Endothelial cell of umbilical vein (primary cell): ENCODE measurements around the gene SERGEF. TPM values are rescaled to one million over a fixed set of nuclear protein-coding genes. Genes with fewer than 3 reads are reported as not detected.

Experiments used
- BruUV-seq: library from RNA; stranded (reverse); fragments of 400-500 nt; replicated peaks from 2 replicates; lab custom pipeline; 2021; lab: Mats Ljungman, UMichigan
- CTCF ChIA-PET: fragments of 300-600, 350-600 bp; sonication (Branson Sonifier 250); formaldehyde crosslinking; loops from one replicate; lab custom pipeline; 2021; ENCODE audit warnings: antibody characterized with exemption, inconsistent platforms; lab: Charles Lee
- POLR2A ChIA-PET: fragments of 300-600, 350-600 bp; sonication (Branson Sonifier 250); formaldehyde crosslinking; loops from one replicate; lab custom pipeline; 2021; ENCODE audit warnings: antibody characterized with exemption, inconsistent platforms; lab: Charles Lee
- DNase-seq: peaks from one replicate; pipeline ENCODE4 v3.0.0-alpha.2; 2011; ENCODE audit warnings: low read depth, low spot score
- FAIRE-seq: peaks from 2 replicates; lab custom pipeline; 2011; peaks lifted over from hg19 to GRCh38; lab: Jason Lieb, UNC
- H2AFZ ChIP-seq: 2 replicates; pipeline ENCODE4 v1.6.0; 2012; ENCODE audit warnings: low read depth, low read length, control low read depth, inconsistent platforms
- H3K27ac ChIP-seq: 2 replicates; pipeline ENCODE4 v1.5.1; 2011; ENCODE audit warnings: low read depth, mild to moderate bottlenecking, control low read depth, low read length, moderate library complexity; ENCODE audit not compliant: insufficient read depth
- H3K27me3 ChIP-seq, 2 experiments: 2 replicates each; pipeline versions ENCODE4 v1.6.0 to v1.6.1; 2011; ENCODE audit warnings: low read length in 2 of 2, mixed read lengths in 1 of 2; ENCODE audit not compliant: control insufficient read depth in 2 of 2, insufficient read depth in 2 of 2
- H3K36me3 ChIP-seq, 2 experiments: 2 replicates in 1 of 2; 3 replicates in 1 of 2; pipeline ENCODE4 v1.5.1; 2011; ENCODE audit warnings: low read length in 2 of 2, mild to moderate bottlenecking in 1 of 2, moderate library complexity in 1 of 2; ENCODE audit not compliant: control insufficient read depth in 2 of 2, insufficient read depth in 2 of 2; ENCODE audit errors: extremely low read depth in 1 of 2
- H3K4me1 ChIP-seq: 3 replicates; pipeline ENCODE4 v1.5.1; 2011; ENCODE audit warnings: mild to moderate bottlenecking, low read length; ENCODE audit not compliant: control insufficient read depth, insufficient read depth; ENCODE audit errors: extremely low read depth
- H3K4me2 ChIP-seq: 2 replicates; pipeline ENCODE4 v1.6.1; 2011; ENCODE audit warnings: low read length, control low read depth, mixed read lengths; ENCODE audit not compliant: insufficient read depth
- H3K4me3 ChIP-seq, 3 experiments: fragments of 200-600 bp in 1 of 3; sonication (generic), shearing (Covaris generic) in 1 of 3; replicated peaks in 1 of 3; 2 replicates each; pipeline ENCODE4 v1.5.1; 2011 to 2016; ENCODE audit warnings: control low read depth in 3 of 3, low read length in 3 of 3, mild to moderate bottlenecking in 2 of 3, inconsistent platforms in 1 of 3, low read depth in 1 of 3, moderate library complexity in 1 of 3; ENCODE audit not compliant: insufficient read depth in 1 of 3
- H3K79me2 ChIP-seq: 2 replicates; pipeline ENCODE4 v1.6.0; 2012; ENCODE audit warnings: low read length, inconsistent platforms; ENCODE audit not compliant: control insufficient read depth, insufficient read depth
- H3K9ac ChIP-seq: replicated peaks from 2 replicates; pipeline ENCODE3; 2011; ENCODE audit warnings: low read length, control low read depth; ENCODE audit not compliant: insufficient read depth; ENCODE audit errors: extremely low read depth
- H3K9me1 ChIP-seq: replicated peaks from 3 replicates; pipeline ENCODE4 v1.6.0; 2011; ENCODE audit warnings: mild to moderate bottlenecking, low read length; ENCODE audit not compliant: control insufficient read depth, insufficient read depth; ENCODE audit errors: extremely low read depth
- H3K9me3 ChIP-seq: replicated peaks from 2 replicates; pipeline ENCODE4 v1.5.1; 2012; ENCODE audit warnings: low read length, inconsistent platforms; ENCODE audit not compliant: control insufficient read depth, insufficient read depth
- H4K20me1 ChIP-seq: replicated peaks from 2 replicates; pipeline ENCODE3; 2011; ENCODE audit warnings: mild to moderate bottlenecking, low read length; ENCODE audit not compliant: control insufficient read depth, insufficient read depth; ENCODE audit errors: extremely low read depth
- CTCF ChIP-seq, 2 donors: IDR thresholded peaks; 1 replicate in 1 of 2; 2 replicates in 1 of 2; pipeline ENCODE4 v1.5.1; 2011; ENCODE audit warnings: low read length in 2 of 2, mild to moderate bottlenecking in 2 of 2, moderate library complexity in 2 of 2, control low read depth in 1 of 2, inconsistent platforms in 1 of 2, low read depth in 1 of 2; ENCODE audit not compliant: insufficient read depth in 1 of 2; ENCODE audit errors: extremely low read depth in 1 of 2
- EZH2 ChIP-seq: IDR thresholded peaks from 2 replicates; pipeline ENCODE4 v1.6.1; 2012; ENCODE audit warnings: borderline replicate concordance, low read depth, mild to moderate bottlenecking, moderate library complexity, low read length, inconsistent platforms; ENCODE audit not compliant: severe bottlenecking
- FOS ChIP-seq: IDR thresholded peaks from 2 replicates; pipeline ENCODE4 v1.6.1; 2011; ENCODE audit warnings: mild to moderate bottlenecking, low read length, moderate library complexity, borderline replicate concordance; ENCODE audit not compliant: insufficient read depth
- GATA2 ChIP-seq: IDR thresholded peaks from 2 replicates; pipeline ENCODE4 v1.7.0; 2011; ENCODE audit warnings: low read depth, mild to moderate bottlenecking, moderate library complexity, mixed read lengths, low read length; ENCODE audit not compliant: insufficient read length, insufficient read depth
- JUN ChIP-seq: IDR thresholded peaks from 2 replicates; pipeline ENCODE4 v1.6.1; 2011; ENCODE audit warnings: borderline replicate concordance, low read depth; ENCODE audit not compliant: insufficient read length, insufficient read depth
- MAX ChIP-seq: IDR thresholded peaks from 2 replicates; pipeline ENCODE4 v1.6.1; 2011; ENCODE audit not compliant: insufficient read depth, insufficient read length
- MYC ChIP-seq: IDR thresholded peaks from one replicate; pipeline ENCODE4 v1.6.1; 2011; ENCODE audit warnings: mild to moderate bottlenecking, low read depth, low read length
- POLR2A ChIP-seq: IDR thresholded peaks from 2 replicates; pipeline ENCODE4 v1.6.1; 2012; ENCODE audit warnings: low read depth, mild to moderate bottlenecking, control low read depth, low read length
- POLR2AphosphoS5 ChIP-seq: IDR thresholded peaks from 2 replicates; pipeline ENCODE4 v1.6.1; 2012; ENCODE audit warnings: low read depth, mild to moderate bottlenecking, control low read depth, low read length, moderate library complexity; ENCODE audit not compliant: insufficient read depth
- dilution Hi-C: fragments of 300-500 bp; cut with MboI; formaldehyde crosslinking; loops from one replicate; pipeline ENCODE4 v1.15.0; 2019; ENCODE audit warnings: low sequenced_read_pairs; ENCODE audit not compliant: extremely low pct_ligation_motif_present
- intact Hi-C: fragments of 100-400 bp; cut with micrococcal nuclease; formaldehyde crosslinking; loops from one replicate; pipeline ENCODE4 v1.10.0; 2022
- polyA plus RNA-seq, 4 experiments: library from polyadenylated mRNA; depleted of rRNA in 3 of 4; stranded (reverse) in 3 of 4; unstranded in 1 of 4; fragments of >200 nt; gene quantifications; 2 replicates each; pipeline versions ENCODE4 v1.2.1 to v1.2.3, GENCODE V29; 2011 to 2012; ENCODE audit warnings: missing spikeins in 1 of 4
- total RNA-seq: library from RNA; stranded (reverse); gene quantifications from 2 replicates; pipeline ENCODE4 v1.2.3, GENCODE V29; 2021

SERGEF gene
- total and polyA plus RNA-seq, 2 donors (not counting 3 experiments of a cell fraction or from before 2014, with no cell fraction given): 8.7 to 16.7 TPM

- DNase-seq (no peak), FAIRE-seq (no peak)
- H3K9ac ChIP-seq: no peak overlapping the region
- no peaks in the 10 kb centered on the region for H3K9me3 ChIP-seq
- H3K79me2 ChIP-seq: no peaks in the 10 kb centered on the region
- no peak overlapping the region for H2AFZ ChIP-seq
- ChIA-PET POLR2A (no interaction called here), CTCF (no interaction called here)
- no peak overlapping the region for H3K4me3 ChIP-seq
- no peak overlapping the region for H3K27ac ChIP-seq
- no peaks in the 10 kb centered on the region for H3K36me3 ChIP-seq
- H3K4me1 ChIP-seq: no peaks in the 10 kb centered on the region
- H3K27me3 ChIP-seq: no peaks in the 10 kb centered on the region
- intact Hi-C loops (no loop called here), dilution Hi-C loops (no loop called here)
- H4K20me1 ChIP-seq: no peaks in the 10 kb centered on the region
- no peak overlapping the region for H3K4me2 ChIP-seq
- no peaks in the 10 kb centered on the region for H3K9me1 ChIP-seq
- TF ChIP-seq EZH2 (no peak), MAX (no peak), MYC (no peak), POLR2A (no peak), POLR2AphosphoS5 (no peak), FOS (no peak), JUN (no peak), GATA2 (no peak), CTCF (IDR thresholded peaks at IDR 0.05; ENCODE audit: extremely low read depth in 1 of 2, insufficient read depth in 1 of 2, low read depth in 1 of 2, low read length in 2 of 2) (no peak)
- no TSS peak for BruUV-seq
These were observed 209.0 kb downstream of the SERGEF start for GRCh38 chr11:17803754-17804334.
